Uterus (tissue), 4 donors: Measurements from ENCODE around the gene HORMAD2. TPM values are rescaled to one million over a fixed set of nuclear protein-coding genes. Genes with fewer than 3 reads are reported as not detected.
"Not testable (repeated sequence)": the region's sequence is repeated elsewhere in the genome, so short reads cannot be mapped to it uniquely, and the experiment has no call there.

Source experiments
- DNase-seq, 2 donors: peaks; one replicate each; pipeline ENCODE4 v3.0.0-alpha.2; 2019 to 2020
- H3K27ac ChIP-seq, 2 donors: fragments of 200-600 bp; sonication (generic); 1 replicate in 1 of 2; 2 replicates in 1 of 2; pipeline ENCODE4 v1.5.1; 2016 to 2018
- H3K27me3 ChIP-seq, 2 donors: fragments of 200-600 bp; sonication (generic); one replicate each; pipeline ENCODE4 v1.5.1; 2018 to 2019; ENCODE audit warnings: control low read depth in 1 of 2
- H3K36me3 ChIP-seq, 2 donors: fragments of 200-600 bp; sonication (generic); one replicate each; pipeline ENCODE4 v1.5.1; 2019; ENCODE audit warnings: control low read depth in 1 of 2
- H3K4me1 ChIP-seq, 2 donors: fragments of 200-600 bp; sonication (generic); one replicate each; pipeline ENCODE4 v1.5.1; 2018 to 2019; ENCODE audit warnings: control low read depth in 1 of 2
- H3K4me3 ChIP-seq, 2 donors: fragments of 200-600 bp; sonication (generic); 1 replicate in 1 of 2; 2 replicates in 1 of 2; pipeline ENCODE4 v1.5.1; 2018 to 2019; ENCODE audit warnings: mild to moderate bottlenecking in 1 of 2
- H3K9me3 ChIP-seq, 2 donors: fragments of 200-600 bp; sonication (generic); one replicate each; pipeline ENCODE4 v1.5.1; 2019; ENCODE audit warnings: control low read depth in 1 of 2
- POLR2A ChIP-seq, 2 donors: fragments of 450-650 bp; IDR thresholded peaks; one replicate each; pipeline ENCODE4 v1.6.1; 2016; ENCODE audit warnings: antibody characterized with exemption in 2 of 2, mild to moderate bottlenecking in 1 of 2, moderate library complexity in 1 of 2
- intact Hi-C: fragments of 100-400 bp; cut with DNase I; formaldehyde crosslinking; loops from one replicate; pipeline ENCODE4 v1.15.1; 2023; ENCODE audit warnings: low total_unique reads
- total RNA-seq, 4 donors: library from RNA; depleted of rRNA in 3 of 4; stranded (reverse); fragments of >200 nt in 3 of 4; gene quantifications; one replicate each; pipeline versions ENCODE4 v1.1.0 to v1.2.4, GENCODE V29; 2014 to 2023
- TF ChIP-seq, protein P1 (sequence below), 4 experiments: fragments of 200-600 bp in 2 of 4; fragments of 450-650 bp in 2 of 4; sonication (generic) in 2 of 4; IDR thresholded peaks; one replicate each; pipeline ENCODE4 v1.5.1; 2016 to 2019; ENCODE audit warnings: antibody characterized with exemption in 4 of 4, mild to moderate bottlenecking in 2 of 4, moderate library complexity in 1 of 4
- donor health status: DM: yes; HTN: yes; CAD: no.

HORMAD2 gene
- total RNA-seq, 4 donors from 2014 or later, result not detected

GRCh38 chr22:30092686-30093085 is 12.4 kb downstream of the HORMAD2 start:
- no peak overlapping the region for H3K27ac ChIP-seq
- no peak for DNase-seq
- H3K27me3 ChIP-seq, result no peaks in the 10 kb centered on the region
- H3K4me1 ChIP-seq, result no peaks in the 10 kb centered on the region
- H3K36me3 ChIP-seq, result no peaks in the 10 kb centered on the region
- H3K4me3 ChIP-seq, result no peak overlapping the region
- no peak for TF ChIP-seq POLR2A (IDR thresholded peaks at IDR 0.05)
- TF ChIP-seq, protein P1, sequence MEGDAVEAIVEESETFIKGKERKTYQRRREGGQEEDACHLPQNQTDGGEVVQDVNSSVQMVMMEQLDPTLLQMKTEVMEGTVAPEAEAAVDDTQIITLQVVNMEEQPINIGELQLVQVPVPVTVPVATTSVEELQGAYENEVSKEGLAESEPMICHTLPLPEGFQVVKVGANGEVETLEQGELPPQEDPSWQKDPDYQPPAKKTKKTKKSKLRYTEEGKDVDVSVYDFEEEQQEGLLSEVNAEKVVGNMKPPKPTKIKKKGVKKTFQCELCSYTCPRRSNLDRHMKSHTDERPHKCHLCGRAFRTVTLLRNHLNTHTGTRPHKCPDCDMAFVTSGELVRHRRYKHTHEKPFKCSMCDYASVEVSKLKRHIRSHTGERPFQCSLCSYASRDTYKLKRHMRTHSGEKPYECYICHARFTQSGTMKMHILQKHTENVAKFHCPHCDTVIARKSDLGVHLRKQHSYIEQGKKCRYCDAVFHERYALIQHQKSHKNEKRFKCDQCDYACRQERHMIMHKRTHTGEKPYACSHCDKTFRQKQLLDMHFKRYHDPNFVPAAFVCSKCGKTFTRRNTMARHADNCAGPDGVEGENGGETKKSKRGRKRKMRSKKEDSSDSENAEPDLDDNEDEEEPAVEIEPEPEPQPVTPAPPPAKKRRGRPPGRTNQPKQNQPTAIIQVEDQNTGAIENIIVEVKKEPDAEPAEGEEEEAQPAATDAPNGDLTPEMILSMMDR (IDR thresholded peaks at IDR 0.05), result no peak
- H3K9me3 ChIP-seq, result peaks cover 0 to 3% of the 10 kb centered on the region in 2 donors
- intact Hi-C loops, result no loop called here

DNA sequence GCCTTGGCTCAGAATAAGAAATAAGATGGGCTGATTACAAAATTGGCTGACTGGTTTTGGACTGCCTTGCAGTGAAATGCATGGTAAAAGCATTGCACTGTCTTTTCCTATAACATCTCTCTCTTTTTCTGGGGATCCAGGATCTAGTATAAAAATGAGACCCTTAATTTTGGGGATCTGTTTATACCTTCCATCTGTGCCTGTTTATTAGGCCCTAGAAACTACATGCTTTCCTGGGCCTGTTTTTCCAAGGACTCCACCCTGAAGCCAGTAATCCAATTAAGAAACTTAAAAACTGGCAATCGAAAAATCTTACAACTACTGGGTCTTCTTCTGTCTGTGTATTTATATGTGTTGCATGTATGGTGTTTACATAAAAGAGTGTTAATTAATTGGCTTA is 14.5 kb downstream of the HORMAD2 start:
- Histone ChIP-seq H3K4me3 (no peak overlapping the region), H3K27ac (no peak overlapping the region), H3K4me1 (no peaks in the 10 kb centered on the region), H3K9me3 (peaks cover 0 to 3% of the 10 kb centered on the region in 2 donors), H3K27me3 (no peaks in the 10 kb centered on the region), H3K36me3 (no peaks in the 10 kb centered on the region)
- no peak for TF ChIP-seq POLR2A (IDR thresholded peaks at IDR 0.05)
- TF ChIP-seq, protein P1 (IDR thresholded peaks at IDR 0.05), result no peak
- intact Hi-C loops, result no loop called here
- no peak for DNase-seq

DNA sequence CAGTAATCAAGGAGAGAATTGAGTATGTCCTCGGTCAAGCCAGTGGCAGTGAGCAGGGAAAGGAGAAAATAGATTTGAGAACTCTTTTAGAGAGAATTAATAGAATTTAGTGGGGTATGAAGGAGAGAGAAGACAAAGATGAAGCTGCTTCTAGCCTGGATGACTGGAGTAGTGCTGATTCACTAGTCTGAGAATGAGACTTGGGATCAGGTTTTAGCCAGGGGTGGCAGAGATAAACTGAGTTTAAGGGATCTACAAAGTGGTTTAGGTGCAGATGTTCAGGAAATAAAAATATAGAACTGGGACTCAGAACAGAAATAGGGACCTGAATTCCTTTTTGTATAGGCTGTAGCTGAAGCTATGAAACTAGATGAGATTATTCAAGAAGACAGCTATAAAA is 17.6 kb downstream of the HORMAD2 start:
- H3K36me3 ChIP-seq, result no peaks in the 10 kb centered on the region
- DNase-seq, result no peak
- H3K4me3 ChIP-seq, result no peak overlapping the region
- H3K4me1 ChIP-seq, result no peaks in the 10 kb centered on the region
- H3K27me3 ChIP-seq, result no peaks in the 10 kb centered on the region
- no peaks in the 10 kb centered on the region for H3K9me3 ChIP-seq
- TF ChIP-seq, protein P1 (IDR thresholded peaks at IDR 0.05), result no peak
- TF ChIP-seq POLR2A (IDR thresholded peaks at IDR 0.05), result no peak
- no peak overlapping the region for H3K27ac ChIP-seq
- intact Hi-C loops, result no loop called here

DNA sequence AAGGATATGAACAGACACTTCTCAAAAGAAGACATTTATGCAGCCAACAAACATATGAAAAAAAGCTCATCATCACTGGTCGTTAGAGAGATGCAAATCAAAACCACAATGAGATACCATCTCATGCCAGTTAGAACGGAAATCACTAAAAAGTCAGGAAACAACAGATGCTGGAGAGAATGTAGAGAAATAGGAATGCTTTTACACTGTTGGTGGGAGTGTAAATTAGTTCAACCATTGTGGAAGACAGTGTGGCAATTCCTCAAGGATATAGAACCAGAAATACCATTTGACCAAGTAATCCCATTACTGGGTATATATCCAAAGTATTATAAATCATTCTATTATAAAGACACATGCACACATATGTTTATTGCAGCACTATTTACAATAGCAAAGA is 20.5 kb downstream of the HORMAD2 start:
- H3K27ac ChIP-seq, H3K27me3 ChIP-seq, intact Hi-C loops, H3K4me3 ChIP-seq, H3K36me3 ChIP-seq, H3K4me1 ChIP-seq, H3K9me3 ChIP-seq, DNase-seq: not testable (repeated sequence)

DNA sequence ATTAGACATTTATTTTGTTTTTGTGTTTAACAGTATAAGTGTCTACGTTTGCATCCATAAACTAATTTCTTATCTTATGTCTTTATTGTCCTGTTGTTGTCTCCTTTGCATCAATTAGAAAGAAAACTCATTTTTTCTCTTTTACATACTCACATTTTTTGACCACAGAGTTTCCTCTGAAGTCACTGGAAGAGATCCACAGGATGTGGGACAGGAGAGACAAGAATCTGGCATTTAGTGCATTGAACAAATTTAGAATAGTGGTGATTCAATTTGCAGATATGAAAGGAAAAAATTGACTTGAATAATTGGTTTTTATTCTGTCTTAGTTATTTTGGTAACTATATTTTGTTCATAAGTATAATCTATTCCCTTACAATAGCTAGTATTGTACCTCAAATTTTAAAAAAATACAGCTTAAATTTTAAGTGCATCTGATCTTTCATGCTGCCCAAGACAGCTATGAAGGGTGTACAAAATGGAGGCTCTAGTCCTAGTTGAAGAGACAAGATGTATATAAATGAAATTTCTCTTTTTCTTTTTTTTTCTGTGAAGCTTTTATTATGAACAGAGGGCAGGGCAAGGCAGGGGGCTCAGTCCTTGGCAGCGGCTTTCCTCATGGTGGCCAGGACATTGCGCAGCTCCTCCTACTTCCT is 24.4 kb downstream of the HORMAD2 start:
- H3K9me3 ChIP-seq, result no peaks in the 10 kb centered on the region
- H3K4me1 ChIP-seq, result no peaks in the 10 kb centered on the region
- intact Hi-C loops, result no loop called here
- H3K4me3 ChIP-seq, result no peak overlapping the region
- H3K27me3 ChIP-seq, result no peaks in the 10 kb centered on the region
- H3K27ac ChIP-seq, result no peak overlapping the region
- H3K36me3 ChIP-seq, result no peaks in the 10 kb centered on the region
- no peak for DNase-seq
- TF ChIP-seq POLR2A (IDR thresholded peaks at IDR 0.05), result no peak
- TF ChIP-seq, protein P1 (IDR thresholded peaks at IDR 0.05), result no peak

- no peak for DNase-seq
- no peak overlapping the region for H3K4me3 ChIP-seq
- no peaks in the 10 kb centered on the region for H3K4me1 ChIP-seq
- intact Hi-C loops, result no loop called here
- no peaks in the 10 kb centered on the region for H3K27me3 ChIP-seq
- H3K36me3 ChIP-seq, result no peaks in the 10 kb centered on the region
- no peaks in the 10 kb centered on the region for H3K9me3 ChIP-seq
- H3K27ac ChIP-seq, result no peak overlapping the region
- TF ChIP-seq, protein P1 (IDR thresholded peaks at IDR 0.05), result no peak
- TF ChIP-seq POLR2A (IDR thresholded peaks at IDR 0.05), result no peak
Observed at GRCh38 chr22:30105483-30105882, 25.2 kb downstream of the HORMAD2 start.
